HFFc6 (cell line): ENCODE measurements around the gene RCC2. TPM values are rescaled to one million over a fixed set of nuclear protein-coding genes. Genes with fewer than 3 reads are reported as not detected.

Experiments used
- DNase-seq: peaks from one replicate; pipeline ENCODE4 v3.0.0-alpha.2; 2018
- H3K27ac Mint-ChIP-seq: 2 replicates; pipeline ENCODE4 v1.8.0; 2020; ENCODE audit warnings: mild to moderate bottlenecking, mixed read lengths
- H3K27me3 Mint-ChIP-seq: 2 replicates; pipeline ENCODE4 v1.8.0; 2021; ENCODE audit warnings: mild to moderate bottlenecking, moderate library complexity, mixed read lengths; ENCODE audit not compliant: insufficient read depth
- H3K36me3 Mint-ChIP-seq: 2 replicates; pipeline ENCODE4 v1.8.0; 2021; ENCODE audit warnings: low read depth, mixed read lengths
- H3K4me1 Mint-ChIP-seq: 2 replicates; pipeline ENCODE4 v1.8.0; 2020; ENCODE audit warnings: low read depth, mixed read lengths
- H3K4me3 Mint-ChIP-seq: 2 replicates; pipeline ENCODE4 v1.8.0; 2020; ENCODE audit warnings: mild to moderate bottlenecking, moderate library complexity, mixed read lengths
- H3K9me3 Mint-ChIP-seq: 2 replicates; pipeline ENCODE4 v1.8.0; 2020; ENCODE audit warnings: mild to moderate bottlenecking, mixed read lengths
- CTCF ChIP-seq: fragments of 200-600 bp; sonication (generic); IDR thresholded peaks from 2 replicates; pipeline ENCODE4 v1.5.0; 2021; ENCODE audit warnings: antibody characterized with exemption, mild to moderate bottlenecking
- total RNA-seq, 6 experiments: library from RNA; stranded (reverse); fragmentation: NEBNext Ultra II Directional; extraction: Animal tissue kit (Norgen Biotek cat#: 25700); gene quantifications; 2 replicates in 1 of 6; 3 replicates in 5 of 6; pipeline ENCODE4 v1.2.3, GENCODE V29; 2021

RCC2 gene
- total RNA-seq, 6 experiments from 2014 or later = 36.0 to 43.8 (median 38.0) TPM

DNA sequence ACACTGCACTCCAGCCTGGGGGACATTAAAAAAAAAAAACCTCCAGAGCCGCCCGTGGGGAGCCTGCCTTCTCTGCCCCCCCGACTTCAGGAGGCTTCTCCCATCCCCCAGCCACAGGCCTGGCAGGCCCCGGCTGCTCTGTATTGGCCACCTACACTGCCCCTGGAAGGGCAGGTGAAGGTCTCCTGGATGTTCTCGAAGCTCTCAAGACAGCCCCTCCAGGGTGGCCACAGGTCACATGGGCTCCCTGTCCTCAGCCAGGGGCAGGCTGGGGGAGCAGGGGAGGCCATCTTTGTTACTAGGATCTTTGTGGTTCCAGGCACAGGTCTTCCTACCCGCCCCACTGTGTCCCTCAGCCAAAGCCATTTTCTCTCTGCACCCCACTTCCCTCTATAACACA lies 34.7 kb downstream of the RCC2 start:
- H3K9me3 Mint-ChIP-seq = no peaks in the 10 kb centered on the region
- DNase-seq = no peak
- H3K4me3 Mint-ChIP-seq = no peak overlapping the region
- TF ChIP-seq CTCF = no peak
- H3K27me3 Mint-ChIP-seq = peaks cover 6% of the 10 kb centered on the region
- no peak overlapping the region for H3K27ac Mint-ChIP-seq
- no peaks in the 10 kb centered on the region for H3K4me1 Mint-ChIP-seq
- H3K36me3 Mint-ChIP-seq = peaks cover 14% of the 10 kb centered on the region

GRCh38 chr1:17404034-17404684 lies 35.3 kb downstream of the RCC2 start:
- H3K27ac Mint-ChIP-seq = no peak overlapping the region
- no peak for TF ChIP-seq CTCF
- H3K4me3 Mint-ChIP-seq = no peak overlapping the region
- no peak for DNase-seq
- no peaks in the 10 kb centered on the region for H3K9me3 Mint-ChIP-seq
- peaks cover 6% of the 10 kb centered on the region for H3K27me3 Mint-ChIP-seq
- H3K36me3 Mint-ChIP-seq = peaks cover 9% of the 10 kb centered on the region
- H3K4me1 Mint-ChIP-seq = no peaks in the 10 kb centered on the region

- no peaks in the 10 kb centered on the region for H3K9me3 Mint-ChIP-seq
- TF ChIP-seq CTCF = no peak
- H3K36me3 Mint-ChIP-seq = no peaks in the 10 kb centered on the region
- H3K4me1 Mint-ChIP-seq = no peaks in the 10 kb centered on the region
- peaks cover 7% of the 10 kb centered on the region for H3K27me3 Mint-ChIP-seq
- peak; percentile 14 for DNase-seq
- no peak overlapping the region for H3K27ac Mint-ChIP-seq
- H3K4me3 Mint-ChIP-seq = no peak overlapping the region
These were observed 36.4 kb downstream of the RCC2 start for GRCh38 chr1:17403081-17403480.

- no peak overlapping the region for H3K27ac Mint-ChIP-seq
- no peaks in the 10 kb centered on the region for H3K9me3 Mint-ChIP-seq
- TF ChIP-seq CTCF = no peak
- no peaks in the 10 kb centered on the region for H3K4me1 Mint-ChIP-seq
- H3K4me3 Mint-ChIP-seq = no peak overlapping the region
- no peaks in the 10 kb centered on the region for H3K36me3 Mint-ChIP-seq
- H3K27me3 Mint-ChIP-seq = peaks cover 7% of the 10 kb centered on the region
- DNase-seq = no peak
These were observed 37.6 kb downstream of the RCC2 start for GRCh38 chr1:17401841-17402240.

- H3K27me3 Mint-ChIP-seq = peaks cover 10% of the 10 kb centered on the region
- no peaks in the 10 kb centered on the region for H3K36me3 Mint-ChIP-seq
- H3K27ac Mint-ChIP-seq = no peak overlapping the region
- H3K4me3 Mint-ChIP-seq = no peak overlapping the region
- no peaks in the 10 kb centered on the region for H3K9me3 Mint-ChIP-seq
- no peaks in the 10 kb centered on the region for H3K4me1 Mint-ChIP-seq
- DNase-seq = no peak
- no peak for TF ChIP-seq CTCF
These were observed 38.6 kb downstream of the RCC2 start for GRCh38 chr1:17400725-17401341.
